K562 (cell line): ENCODE measurements around the gene TGFB2. TPM values are rescaled to one million over a fixed set of nuclear protein-coding genes. Genes with fewer than 3 reads are reported as not detected.
A peak's percentile ranks its signal among the peaks of the same experiment; 100 is the strongest.

ENCODE experiments used
- ARID2 ChIP-seq: fragments of 450-650 bp; IDR thresholded peaks from 2 replicates; pipeline ENCODE4 v1.6.1; 2017; ENCODE audit warnings: antibody characterized with exemption, mild to moderate bottlenecking
- BCLAF1 ChIP-seq, 2 experiments: fragments of 450-650 bp in 1 of 2; IDR thresholded peaks; 2 replicates each; pipeline ENCODE4 v1.6.1; 2011 to 2017; ENCODE audit warnings: low read depth in 2 of 2, antibody characterized with exemption in 1 of 2, borderline replicate concordance in 1 of 2, low read length in 1 of 2, mild to moderate bottlenecking in 1 of 2, mixed read lengths in 1 of 2; ENCODE audit not compliant: control insufficient read depth in 1 of 2
- CBFA2T2 ChIP-seq: fragments of 450-650 bp; conservative IDR thresholded peaks from 2 replicates; pipeline ENCODE4 v1.6.1; 2017; ENCODE audit warnings: mild to moderate bottlenecking
- CREB1 ChIP-seq, 2 experiments: sonication (generic) in 1 of 2; formaldehyde crosslinking in 1 of 2; IDR thresholded peaks; 2 replicates each; pipeline versions ENCODE4 v1.6.1 to v1.8.0; 2012 to 2022; ENCODE audit warnings: inconsistent platforms in 1 of 2, mild to moderate bottlenecking in 1 of 2, missing genetic modification reagents in 1 of 2, moderate library complexity in 1 of 2
- EZH2 ChIP-seq: IDR thresholded peaks from 2 replicates; pipeline ENCODE4 v1.6.1; 2012; ENCODE audit warnings: low read depth, mild to moderate bottlenecking, inconsistent platforms, low read length, borderline replicate concordance
- FIP1L1 ChIP-seq: fragments of 200-400 bp; formaldehyde crosslinking; IDR thresholded peaks from 2 replicates; pipeline ENCODE4 v1.6.1; 2018; ENCODE audit warnings: mild to moderate bottlenecking, low read depth, low read length; ENCODE audit not compliant: poor library complexity, severe bottlenecking
- HCFC1 ChIP-seq: IDR thresholded peaks from 2 replicates; pipeline ENCODE4 v1.6.1; 2012; ENCODE audit warnings: low read depth, low read length, improper control_type of control experiment
- HEY1 ChIP-seq: fragments of 250-450 bp; sonication (Bioruptor Pico); IDR thresholded peaks from 2 replicates; pipeline ENCODE4 v1.5.0; 2020; ENCODE audit warnings: mild to moderate bottlenecking, moderate library complexity, borderline replicate concordance
- MCM3 ChIP-seq: fragments of 450-650 bp; IDR thresholded peaks from 2 replicates; pipeline ENCODE4 v1.6.1; 2016
- MED1 ChIP-seq: sonication (generic); formaldehyde crosslinking; IDR thresholded peaks from 2 replicates; pipeline ENCODE4 v1.8.1; 2023; ENCODE audit warnings: missing genetic modification reagents, borderline replicate concordance
- NR1H2 ChIP-seq: sonication (generic); formaldehyde crosslinking; IDR thresholded peaks from 2 replicates; pipeline ENCODE4 v1.4.0; 2020; ENCODE audit warnings: mild to moderate bottlenecking, missing genetic modification reagents
- NRF1 ChIP-seq, 2 experiments: fragments of 450-650 bp; IDR thresholded peaks in 1 of 2; conservative IDR thresholded peaks in 1 of 2; 2 replicates each; pipeline ENCODE4 v1.6.1; 2014; ENCODE audit warnings: mild to moderate bottlenecking in 2 of 2
- PHTF2 ChIP-seq: fragments of 250-450 bp; sonication (Bioruptor Pico); IDR thresholded peaks from 2 replicates; pipeline ENCODE4 v1.5.0; 2021; ENCODE audit warnings: mild to moderate bottlenecking
- POLR2G ChIP-seq: fragments of 200-400 bp; formaldehyde crosslinking; IDR thresholded peaks from 2 replicates; pipeline ENCODE4 v1.6.1; 2017; ENCODE audit warnings: low read depth, mild to moderate bottlenecking, antibody characterized with exemption, low read length, moderate library complexity
- RUNX1 ChIP-seq: sonication (generic); IDR thresholded peaks from 2 replicates; pipeline ENCODE4 v1.6.1; 2016; ENCODE audit warnings: antibody characterized with exemption, low read depth
- SAFB2 ChIP-seq: fragments of 200-400 bp; formaldehyde crosslinking; IDR thresholded peaks from 2 replicates; pipeline ENCODE4 v1.6.1; 2018; ENCODE audit warnings: borderline replicate concordance, low read length, low read depth, moderate library complexity; ENCODE audit not compliant: severe bottlenecking
- SETDB1 ChIP-seq: IDR thresholded peaks from one replicate; pipeline ENCODE4 v1.6.1; 2012; ENCODE audit warnings: low read length, control low read depth, inconsistent platforms
- SOX6 ChIP-seq: fragments of 450-650 bp; IDR thresholded peaks from 2 replicates; pipeline ENCODE4 v1.6.1; 2014; ENCODE audit warnings: mild to moderate bottlenecking
- TEAD4 ChIP-seq, 2 experiments: sonication (generic) in 1 of 2; formaldehyde crosslinking in 1 of 2; IDR thresholded peaks; 2 replicates each; pipeline versions ENCODE4 v1.6.1 to v1.8.0; 2012 to 2022; ENCODE audit warnings: borderline replicate concordance in 1 of 2, inconsistent platforms in 1 of 2, low read length in 1 of 2, mild to moderate bottlenecking in 1 of 2, missing genetic modification reagents in 1 of 2
- ZFP91 ChIP-seq: sonication (generic); formaldehyde crosslinking; IDR thresholded peaks from 2 replicates; pipeline ENCODE4 v1.8.0; 2022; ENCODE audit warnings: mild to moderate bottlenecking, missing genetic modification reagents
- ZNF124 ChIP-seq: sonication (generic); formaldehyde crosslinking; IDR thresholded peaks from 2 replicates; pipeline ENCODE4 v1.8.1; 2022; ENCODE audit warnings: missing genetic modification reagents
- ZNF354B ChIP-seq: fragments of 250-450 bp; sonication (Bioruptor Pico); IDR thresholded peaks from 2 replicates; pipeline ENCODE4 v1.4.0; 2020
- polyA plus RNA-seq, 8 experiments: library from polyadenylated mRNA; depleted of rRNA in 4 of 8; stranded (reverse) in 5 of 8; unstranded in 3 of 8; fragments of >200 nt; fragmentation: Nextera tagmentation in 2 of 8; fragmentation: Illumina TruSeq in 1 of 8; extraction: Ambion mirVana in 2 of 8; extraction: Trizol in 1 of 8; gene quantifications; 2 replicates each; pipeline versions ENCODE4 v1.2.1 to v1.2.3, GENCODE V29; 2011 to 2014; ENCODE audit warnings: inconsistent platforms in 1 of 8, missing spikeins in 1 of 8
- total RNA-seq, 7 experiments: library from RNA; depleted of rRNA in 6 of 7; stranded (reverse); fragments of >200 nt in 6 of 7; fragmentation: Illumina TruSeq in 2 of 7; extraction: Trizol in 2 of 7; gene quantifications; 2 replicates each; pipeline versions ENCODE4 v1.2.1 to v1.2.3, GENCODE V29; 2011 to 2021; ENCODE audit warnings: low replicate concordance in 1 of 7
- TF ChIP-seq, protein P1 (sequence below): fragments of 250-450 bp; sonication (Bioruptor Pico); IDR thresholded peaks from 2 replicates; pipeline ENCODE4 v1.8.0; 2022; ENCODE audit warnings: inconsistent platforms

Gene TGFB2
- total and polyA plus RNA-seq, 9 of the 15 experiments (the other 6 are each of a cell fraction or from before 2014, with no cell fraction given), result 0.03 to 0.41 (median 0.11) TPM; not detected in 3

- TF ChIP-seq ZNF354B (CRISPR knock-in tag), result no peak
- no peak for TF ChIP-seq ZFP91
- no peak for TF ChIP-seq BCLAF1 (IDR thresholded peaks at IDR 0.05; ENCODE audit: borderline replicate concordance in 1 of 2, control insufficient read depth in 1 of 2, low read depth in 2 of 2, low read length in 1 of 2)
- no peak for TF ChIP-seq EZH2
- no peak for TF ChIP-seq SOX6
- TF ChIP-seq, protein P1, sequence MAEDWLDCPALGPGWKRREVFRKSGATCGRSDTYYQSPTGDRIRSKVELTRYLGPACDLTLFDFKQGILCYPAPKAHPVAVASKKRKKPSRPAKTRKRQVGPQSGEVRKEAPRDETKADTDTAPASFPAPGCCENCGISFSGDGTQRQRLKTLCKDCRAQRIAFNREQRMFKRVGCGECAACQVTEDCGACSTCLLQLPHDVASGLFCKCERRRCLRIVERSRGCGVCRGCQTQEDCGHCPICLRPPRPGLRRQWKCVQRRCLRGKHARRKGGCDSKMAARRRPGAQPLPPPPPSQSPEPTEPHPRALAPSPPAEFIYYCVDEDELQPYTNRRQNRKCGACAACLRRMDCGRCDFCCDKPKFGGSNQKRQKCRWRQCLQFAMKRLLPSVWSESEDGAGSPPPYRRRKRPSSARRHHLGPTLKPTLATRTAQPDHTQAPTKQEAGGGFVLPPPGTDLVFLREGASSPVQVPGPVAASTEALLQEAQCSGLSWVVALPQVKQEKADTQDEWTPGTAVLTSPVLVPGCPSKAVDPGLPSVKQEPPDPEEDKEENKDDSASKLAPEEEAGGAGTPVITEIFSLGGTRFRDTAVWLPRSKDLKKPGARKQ (CRISPR knock-in tag), result no peak
- TF ChIP-seq NRF1 (conservative IDR thresholded peaks at IDR 0.05 in 1 of 2, IDR thresholded peaks at IDR 0.05 in 1 of 2), result no peak
- TF ChIP-seq SETDB1, result no peak
- no peak for TF ChIP-seq NR1H2 (CRISPR knock-in tag)
- no peak for TF ChIP-seq POLR2G
- no peak for TF ChIP-seq FIP1L1
- no peak for TF ChIP-seq MCM3
- no peak for TF ChIP-seq ZNF124 (CRISPR knock-in tag)
- TF ChIP-seq HEY1 (CRISPR knock-in tag), result no peak
- TF ChIP-seq SAFB2, result no peak
- no peak for TF ChIP-seq MED1
- TF ChIP-seq ARID2, result no peak
- TF ChIP-seq HCFC1, result no peak
- TF ChIP-seq RUNX1, result peak; percentile 78; the same call in 1 of the 2 replicates
- peak; percentile 42 for TF ChIP-seq TEAD4 (IDR thresholded peaks at IDR 0.05; ENCODE audit: low read length)
- no peak for TF ChIP-seq TEAD4 (CRISPR knock-in tag; IDR thresholded peaks at IDR 0.05; ENCODE audit: borderline replicate concordance)
- no peak for TF ChIP-seq CREB1 (IDR thresholded peaks at IDR 0.05)
- no peak for TF ChIP-seq CREB1 (CRISPR knock-in tag; IDR thresholded peaks at IDR 0.05)
- 0 out of 2 replicates have a peak, but pooled peaks have one; percentile 10 for TF ChIP-seq CBFA2T2
- TF ChIP-seq PHTF2 (CRISPR knock-in tag), result no peak
These were observed 32.1 kb downstream of the TGFB2 start (continued) for GRCh38 chr1:218377143-218377660.
